ENCODE measurements around the gene SATL1.
"Not testable (repeated sequence)": the region's sequence is repeated elsewhere in the genome, so short reads cannot be mapped to it uniquely, and the experiment has no call there.

DNA sequence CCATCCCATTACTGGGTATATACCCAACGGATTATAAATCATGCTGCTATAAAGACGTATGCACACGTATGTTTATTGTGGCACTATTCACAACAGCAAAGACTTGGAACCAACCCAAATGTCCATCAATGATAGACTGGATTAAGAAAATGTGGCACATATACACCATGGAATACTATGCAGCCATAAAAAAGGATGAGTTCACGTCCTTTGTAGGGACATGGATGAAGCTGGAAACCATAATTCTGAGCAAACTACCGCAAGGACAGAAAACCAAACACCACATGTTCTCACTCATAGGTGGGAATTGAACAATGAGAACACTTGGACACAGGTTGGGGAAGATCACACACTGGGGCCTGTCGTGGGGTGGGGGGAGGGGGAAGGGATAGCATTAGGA lies 41.7 kb upstream of the SATL1 start:
- TF ChIP-seq EZH2 (IDR thresholded peaks at IDR 0.05; ENCODE audit: borderline replicate concordance, low read length): not testable (repeated sequence)
- TF ChIP-seq, protein P1, sequence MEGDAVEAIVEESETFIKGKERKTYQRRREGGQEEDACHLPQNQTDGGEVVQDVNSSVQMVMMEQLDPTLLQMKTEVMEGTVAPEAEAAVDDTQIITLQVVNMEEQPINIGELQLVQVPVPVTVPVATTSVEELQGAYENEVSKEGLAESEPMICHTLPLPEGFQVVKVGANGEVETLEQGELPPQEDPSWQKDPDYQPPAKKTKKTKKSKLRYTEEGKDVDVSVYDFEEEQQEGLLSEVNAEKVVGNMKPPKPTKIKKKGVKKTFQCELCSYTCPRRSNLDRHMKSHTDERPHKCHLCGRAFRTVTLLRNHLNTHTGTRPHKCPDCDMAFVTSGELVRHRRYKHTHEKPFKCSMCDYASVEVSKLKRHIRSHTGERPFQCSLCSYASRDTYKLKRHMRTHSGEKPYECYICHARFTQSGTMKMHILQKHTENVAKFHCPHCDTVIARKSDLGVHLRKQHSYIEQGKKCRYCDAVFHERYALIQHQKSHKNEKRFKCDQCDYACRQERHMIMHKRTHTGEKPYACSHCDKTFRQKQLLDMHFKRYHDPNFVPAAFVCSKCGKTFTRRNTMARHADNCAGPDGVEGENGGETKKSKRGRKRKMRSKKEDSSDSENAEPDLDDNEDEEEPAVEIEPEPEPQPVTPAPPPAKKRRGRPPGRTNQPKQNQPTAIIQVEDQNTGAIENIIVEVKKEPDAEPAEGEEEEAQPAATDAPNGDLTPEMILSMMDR (conservative IDR thresholded peaks at IDR 0.05 in 1 of 2, IDR thresholded peaks at IDR 0.05 in 1 of 2; ENCODE audit: extremely low read depth in 1 of 2, insufficient read depth in 1 of 2, low read depth in 1 of 2, low read length in 2 of 2): not testable (repeated sequence)
